ENCODE measurements around the gene KRTAP10-7. TPM values are rescaled to one million over a fixed set of nuclear protein-coding genes. Genes with fewer than 3 reads are reported as not detected.

The KRTAP10-7 gene
- total RNA-seq, 2 donors from 2014 or later, result not detected

DNA sequence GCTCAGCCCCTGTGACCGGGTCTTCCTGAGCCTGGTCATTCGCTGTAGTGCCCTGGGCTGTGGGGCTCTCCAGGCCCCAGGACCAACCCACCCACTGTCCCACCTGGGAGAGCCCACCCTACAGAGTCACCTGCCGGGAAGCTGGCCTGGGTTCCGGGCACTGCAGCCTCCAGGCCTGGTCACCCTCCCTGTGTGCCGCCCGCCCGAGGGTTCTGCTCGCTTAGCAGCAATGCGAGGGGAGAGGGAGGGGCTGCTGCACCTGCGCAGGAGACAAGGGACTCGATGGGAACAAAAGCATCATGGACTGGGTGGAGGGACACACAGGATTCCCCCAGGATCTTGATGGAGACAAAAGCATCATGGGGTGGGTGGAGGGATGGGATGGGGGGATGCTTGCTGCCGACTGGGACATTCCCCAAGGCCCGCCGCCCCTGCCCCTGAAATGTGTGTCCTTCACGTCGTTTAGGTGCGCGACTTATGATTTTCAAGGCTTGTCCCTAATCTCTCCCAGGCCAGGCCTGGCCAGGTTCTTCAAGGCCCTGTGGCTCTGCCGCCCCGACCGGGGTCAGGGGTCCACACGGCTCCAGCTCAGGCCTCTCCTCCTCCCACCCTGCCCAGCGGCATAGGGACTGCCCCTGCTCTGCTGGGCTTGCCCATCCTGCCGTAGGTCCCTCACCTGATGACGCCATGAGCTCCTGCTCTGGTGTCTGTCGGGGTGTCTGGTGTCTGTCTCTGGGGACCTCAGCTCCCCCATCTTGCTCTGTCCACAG, 13.2 kb downstream of the KRTAP10-7 start:
- no peak for ATAC-seq
- DNase-seq, result no peak
- Mint-ChIP-seq H3K27ac (no peak overlapping the region), H3K27me3 (no peaks in the 10 kb centered on the region), H3K36me3 (ENCODE audit: low read depth) (no peaks in the 10 kb centered on the region), H3K4me3 (no peak overlapping the region), H3K4me1 (peaks cover 17% of the 10 kb centered on the region)
- H3K9me3 ChIP-seq (ENCODE audit: control insufficient read depth, low read length, poor library complexity, severe bottlenecking), result no peaks in the 10 kb centered on the region

DNA sequence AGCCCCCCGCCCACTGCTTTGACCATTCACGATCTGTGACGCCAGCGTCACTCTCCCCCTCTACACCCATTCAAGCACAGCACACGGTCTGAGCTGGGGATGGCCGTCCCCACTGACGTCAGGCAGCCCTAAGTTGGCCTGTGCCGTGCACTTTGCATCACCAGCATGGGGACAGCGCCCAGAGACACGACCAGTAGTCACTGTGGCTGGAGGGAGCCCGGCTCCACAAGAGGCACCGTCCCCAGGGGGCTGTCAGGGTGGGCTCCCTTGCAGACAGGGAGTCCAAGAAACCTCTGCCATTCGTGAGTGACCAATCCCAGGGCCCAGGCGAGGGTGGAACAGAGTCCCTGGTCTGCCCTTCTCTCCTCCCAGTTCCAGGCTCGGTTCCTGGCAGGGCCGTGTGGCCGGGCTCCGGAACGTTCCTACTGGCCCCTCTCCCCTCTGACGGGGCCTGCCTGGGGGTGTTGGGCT, 13.8 kb downstream of the KRTAP10-7 start:
- DNase-seq (no peak), ATAC-seq (no peak)
- H3K36me3 Mint-ChIP-seq (ENCODE audit: low read depth), result no peaks in the 10 kb centered on the region
- H3K9me3 ChIP-seq (ENCODE audit: control insufficient read depth, low read length, poor library complexity, severe bottlenecking), result no peaks in the 10 kb centered on the region
- no peak overlapping the region for H3K27ac Mint-ChIP-seq
- no peak overlapping the region for H3K4me3 Mint-ChIP-seq
- H3K27me3 Mint-ChIP-seq, result no peaks in the 10 kb centered on the region
- peaks cover 23% of the 10 kb centered on the region for H3K4me1 Mint-ChIP-seq

DNA sequence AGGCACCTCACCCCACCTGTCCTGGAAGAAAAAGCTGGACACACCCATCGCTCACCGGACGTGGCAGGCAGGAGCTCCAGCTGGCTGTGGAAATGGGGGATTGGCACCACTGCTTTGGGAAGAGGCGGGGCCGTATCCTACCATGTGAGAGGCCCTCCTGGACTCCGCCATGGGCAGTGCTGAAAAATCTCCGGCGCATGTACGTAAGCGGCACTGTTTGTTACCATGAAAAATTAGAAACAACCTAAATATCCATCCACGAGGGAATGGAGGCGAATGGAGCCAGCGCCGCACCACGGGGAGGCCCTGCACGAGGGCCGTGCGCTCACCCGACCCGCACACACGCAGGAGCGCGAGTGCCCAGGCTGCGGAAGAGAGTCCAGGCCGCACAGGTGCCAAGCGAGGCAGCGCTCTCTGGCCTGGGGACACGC, 14.6 kb downstream of the KRTAP10-7 start:
- Mint-ChIP-seq H3K27me3 (no peaks in the 10 kb centered on the region), H3K27ac (no peak overlapping the region), H3K4me1 (peaks cover 28% of the 10 kb centered on the region), H3K36me3 (ENCODE audit: low read depth) (peaks cover 5% of the 10 kb centered on the region), H3K4me3 (no peak overlapping the region)
- no peaks in the 10 kb centered on the region for H3K9me3 ChIP-seq (ENCODE audit: control insufficient read depth, low read length, poor library complexity, severe bottlenecking)
- DNase-seq (no peak), ATAC-seq (no peak)

DNA sequence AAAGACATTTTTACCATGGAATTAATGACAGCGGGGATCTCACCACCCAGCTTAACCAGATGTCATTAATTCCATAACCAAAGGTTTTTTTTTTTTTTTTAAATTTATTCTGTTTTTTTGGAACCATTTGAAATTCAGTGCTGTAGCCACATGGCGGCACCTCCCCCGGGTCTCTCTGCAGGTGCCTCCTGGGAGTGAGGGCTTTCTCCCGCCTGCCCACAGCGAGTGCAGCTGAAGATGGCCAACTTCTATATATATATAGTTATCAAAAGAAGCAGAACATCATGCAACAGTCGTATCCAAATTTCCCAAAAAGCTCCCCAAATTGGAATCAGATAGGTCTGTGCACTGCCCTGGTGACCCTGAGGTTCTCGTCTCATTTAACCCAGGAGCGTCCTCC, 15.1 kb downstream of the KRTAP10-7 start:
- DNase-seq (no peak), ATAC-seq (no peak)
- peak overlapping the region; percentile 73 for H3K27ac Mint-ChIP-seq
- H3K36me3 Mint-ChIP-seq (ENCODE audit: low read depth), result peaks cover 5% of the 10 kb centered on the region
- H3K9me3 ChIP-seq (ENCODE audit: control insufficient read depth, low read length, poor library complexity, severe bottlenecking), result no peaks in the 10 kb centered on the region
- peaks cover 29% of the 10 kb centered on the region for H3K4me1 Mint-ChIP-seq
- H3K4me3 Mint-ChIP-seq, result no peak overlapping the region
- no peaks in the 10 kb centered on the region for H3K27me3 Mint-ChIP-seq

DNA sequence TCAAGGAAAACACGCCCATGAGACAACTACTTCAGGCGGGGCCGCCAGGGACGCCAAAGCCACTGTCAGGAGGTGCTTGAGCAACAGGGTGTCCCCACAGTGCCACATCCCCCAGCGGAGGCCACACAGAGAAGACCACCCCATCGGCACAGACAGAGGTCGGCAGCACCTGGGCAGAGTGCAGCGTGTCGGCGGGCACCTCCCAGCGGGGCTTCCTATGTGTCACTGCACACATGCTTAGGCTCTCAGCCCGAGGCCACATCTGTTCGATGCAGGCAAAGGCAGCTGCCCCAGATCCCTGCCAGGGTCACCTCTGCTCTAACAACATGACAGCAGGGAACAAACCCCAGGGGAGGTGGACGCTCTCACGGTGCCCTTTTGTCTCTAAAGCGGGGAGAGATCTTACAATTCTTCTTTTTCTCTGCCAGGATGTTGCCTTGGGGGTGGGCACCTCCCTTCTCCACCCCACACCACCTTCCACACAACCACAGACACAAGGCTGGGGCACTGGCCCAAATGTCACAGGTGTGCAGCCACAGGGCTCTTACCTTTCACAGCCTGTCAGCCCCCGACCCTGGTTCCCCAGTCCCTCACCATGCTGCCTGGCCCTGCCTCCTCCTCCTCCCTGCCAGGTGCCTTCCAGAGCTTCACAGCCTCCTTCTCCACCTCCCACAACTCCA, 15.7 kb downstream of the KRTAP10-7 start:
- peaks cover 29% of the 10 kb centered on the region for H3K4me1 Mint-ChIP-seq
- H3K4me3 Mint-ChIP-seq, result peak overlapping the region; percentile 47
- H3K9me3 ChIP-seq (ENCODE audit: control insufficient read depth, low read length, poor library complexity, severe bottlenecking), result no peaks in the 10 kb centered on the region
- no peak for DNase-seq
- ATAC-seq, result no peak
- peaks cover 5% of the 10 kb centered on the region for H3K36me3 Mint-ChIP-seq (ENCODE audit: low read depth)
- no peaks in the 10 kb centered on the region for H3K27me3 Mint-ChIP-seq
- peak overlapping the region; percentile 73 for H3K27ac Mint-ChIP-seq

DNA sequence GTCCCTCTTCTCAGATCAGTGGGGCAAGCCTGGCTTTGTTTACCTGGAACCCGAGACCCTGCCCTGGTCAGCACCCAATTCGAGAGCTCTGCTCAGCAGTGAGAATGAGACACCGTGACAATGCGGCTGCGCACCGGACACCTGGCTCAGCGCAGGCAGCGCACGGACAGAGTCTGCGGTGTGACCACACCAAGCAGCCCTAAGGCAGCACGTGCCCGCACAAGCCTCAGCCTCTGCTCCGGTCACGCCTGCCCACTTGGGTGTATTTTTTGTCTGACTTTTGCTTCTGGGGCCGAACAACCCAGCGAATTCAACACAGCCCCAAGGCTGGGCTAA, 16.2 kb downstream of the KRTAP10-7 start:
- Mint-ChIP-seq H3K27ac (peak overlapping the region; percentile 73), H3K4me3 (peak overlapping the region; percentile 47), H3K4me1 (peaks cover 29% of the 10 kb centered on the region), H3K36me3 (ENCODE audit: low read depth) (peaks cover 5% of the 10 kb centered on the region), H3K27me3 (no peaks in the 10 kb centered on the region)
- H3K9me3 ChIP-seq (ENCODE audit: control insufficient read depth, low read length, poor library complexity, severe bottlenecking), result no peaks in the 10 kb centered on the region
- DNase-seq (no peak), ATAC-seq (no peak)

DNA sequence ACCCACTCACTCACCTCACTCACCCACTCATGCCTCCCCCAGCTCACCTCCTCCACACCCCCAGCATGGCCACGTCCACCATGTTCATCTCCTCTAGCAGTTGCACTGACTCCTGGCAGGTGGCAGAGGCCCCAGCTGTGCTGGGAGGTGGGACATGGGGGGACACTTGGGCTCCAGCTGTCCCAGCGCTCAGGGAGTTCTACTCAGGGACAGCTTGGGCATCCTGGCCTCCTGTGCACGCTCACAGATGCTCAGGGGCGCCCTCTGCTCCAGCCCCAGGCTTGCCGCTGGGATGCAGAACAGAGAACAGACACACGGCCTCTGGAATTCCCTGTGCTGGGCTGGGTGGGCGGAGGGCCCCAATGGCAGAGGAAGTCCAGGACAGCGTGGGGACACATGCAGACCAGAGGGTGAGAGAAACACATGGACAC, 16.7 kb downstream of the KRTAP10-7 start:
- DNase-seq (no peak), ATAC-seq (no peak)
- Mint-ChIP-seq H3K27me3 (no peaks in the 10 kb centered on the region), H3K27ac (peak overlapping the region; percentile 73), H3K4me1 (peaks cover 29% of the 10 kb centered on the region), H3K4me3 (no peak overlapping the region), H3K36me3 (ENCODE audit: low read depth) (peaks cover 5% of the 10 kb centered on the region)
- H3K9me3 ChIP-seq (ENCODE audit: control insufficient read depth, low read length, poor library complexity, severe bottlenecking), result no peaks in the 10 kb centered on the region

DNA sequence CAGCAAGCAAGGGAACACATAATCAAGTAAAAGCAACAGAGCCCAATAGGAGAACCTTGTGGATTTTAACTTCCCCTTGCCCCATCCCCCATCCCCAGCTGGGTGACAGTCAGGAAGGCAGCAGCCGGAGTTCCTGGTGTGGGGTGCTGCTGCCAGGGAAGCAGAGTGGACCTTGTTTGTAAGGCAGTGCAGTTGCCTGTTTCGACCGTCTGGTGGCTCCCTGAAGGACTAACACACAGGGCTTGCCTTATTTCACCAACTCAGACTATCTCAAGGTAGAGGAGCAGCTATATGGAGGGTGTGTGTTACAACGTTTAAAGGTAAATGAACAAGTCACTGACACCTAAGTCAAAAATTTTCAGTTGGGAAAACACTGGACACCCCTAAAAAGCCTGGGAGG, 18.1 kb downstream of the KRTAP10-7 start:
- no peak for DNase-seq
- Mint-ChIP-seq H3K4me3 (peak overlapping the region; percentile 76), H3K27me3 (no peaks in the 10 kb centered on the region), H3K27ac (peak overlapping the region; percentile 93), H3K36me3 (ENCODE audit: low read depth) (peaks cover 7% of the 10 kb centered on the region), H3K4me1 (peaks cover 25% of the 10 kb centered on the region)
- peaks cover 2% of the 10 kb centered on the region for H3K9me3 ChIP-seq (ENCODE audit: control insufficient read depth, low read length, poor library complexity, severe bottlenecking)
- ATAC-seq, result peak; percentile 39

DNA sequence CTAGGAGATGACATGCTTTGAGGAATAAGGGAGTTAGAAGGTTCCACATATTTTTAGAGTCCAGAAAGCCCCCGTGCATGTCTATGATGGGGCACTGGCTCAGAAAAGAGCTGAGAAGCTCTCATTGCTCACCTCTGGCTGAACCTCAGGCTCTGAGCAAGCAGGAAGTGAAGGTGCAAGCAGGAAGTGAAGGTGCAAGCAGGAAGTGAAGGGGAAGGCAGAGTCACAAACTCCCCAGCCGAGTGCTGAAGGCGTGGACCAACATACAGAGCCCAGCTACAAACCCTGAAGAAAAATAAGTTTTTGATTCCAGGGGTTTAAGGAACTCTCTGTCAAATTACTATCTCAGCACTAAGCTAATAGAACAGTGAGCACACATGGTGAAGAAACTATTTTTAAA, 18.5 kb downstream of the KRTAP10-7 start:
- ATAC-seq, result peak; percentile 99
- peak overlapping the region; percentile 76 for H3K4me3 Mint-ChIP-seq
- peak overlapping the region; percentile 93 for H3K27ac Mint-ChIP-seq
- peaks cover 4% of the 10 kb centered on the region for H3K9me3 ChIP-seq (ENCODE audit: control insufficient read depth, low read length, poor library complexity, severe bottlenecking)
- DNase-seq, result peak in 2 of 3 donors; percentile 22 to 42
- peaks cover 8% of the 10 kb centered on the region for H3K36me3 Mint-ChIP-seq (ENCODE audit: low read depth)
- H3K27me3 Mint-ChIP-seq, result no peaks in the 10 kb centered on the region
- peaks cover 25% of the 10 kb centered on the region for H3K4me1 Mint-ChIP-seq

DNA sequence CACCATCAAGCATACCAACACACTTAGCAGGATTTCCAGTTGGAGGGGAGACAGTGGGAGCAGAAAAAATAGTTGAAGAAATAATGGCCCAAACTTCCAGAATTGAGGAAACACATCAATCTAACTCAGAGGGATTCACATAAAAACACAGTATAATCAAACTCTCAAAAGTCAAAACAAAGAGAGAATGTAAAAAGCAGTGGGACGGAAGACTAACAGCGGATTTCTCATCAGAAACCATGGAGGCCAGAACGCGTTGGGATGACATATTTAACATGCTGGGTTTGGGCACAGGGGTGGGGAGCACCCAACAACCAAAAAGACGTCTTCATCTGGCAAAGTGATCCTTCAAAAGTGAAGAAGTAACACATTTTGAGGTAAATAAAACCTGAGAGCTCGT, 19.5 kb downstream of the KRTAP10-7 start:
- no peak for ATAC-seq
- Mint-ChIP-seq H3K27me3 (no peaks in the 10 kb centered on the region), H3K36me3 (ENCODE audit: low read depth) (peaks cover 10% of the 10 kb centered on the region), H3K27ac (peak overlapping the region; percentile 93), H3K4me3 (no peak overlapping the region), H3K4me1 (peaks cover 23% of the 10 kb centered on the region)
- no peak for DNase-seq
- H3K9me3 ChIP-seq (ENCODE audit: control insufficient read depth, low read length, poor library complexity, severe bottlenecking), result peaks cover 4% of the 10 kb centered on the region

DNA sequence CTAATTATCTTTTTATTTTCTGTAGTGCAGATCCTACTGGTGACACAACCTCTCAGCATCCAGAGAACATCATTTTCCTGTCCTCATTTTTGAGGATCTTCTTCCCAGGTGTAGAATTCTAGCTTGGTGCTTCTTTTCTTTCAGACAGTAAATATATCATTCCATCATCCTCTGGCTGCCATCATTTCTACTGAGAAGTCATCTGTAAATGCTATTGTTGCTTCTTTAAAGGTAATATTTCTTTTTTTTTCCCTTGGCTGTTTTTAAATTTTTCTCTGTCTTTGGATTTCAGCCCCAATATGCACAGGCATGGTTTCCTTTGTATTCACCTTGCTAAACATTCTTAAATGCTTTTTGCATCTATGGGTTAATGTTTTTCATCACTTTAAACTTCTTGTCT, 23.2 kb downstream of the KRTAP10-7 start:
- Mint-ChIP-seq H3K36me3 (ENCODE audit: low read depth) (peaks cover 10% of the 10 kb centered on the region), H3K4me1 (peaks cover 12% of the 10 kb centered on the region), H3K27me3 (no peaks in the 10 kb centered on the region), H3K4me3 (no peak overlapping the region), H3K27ac (no peak overlapping the region)
- peaks cover 4% of the 10 kb centered on the region for H3K9me3 ChIP-seq (ENCODE audit: control insufficient read depth, low read length, poor library complexity, severe bottlenecking)
- ATAC-seq, result no peak
- DNase-seq, result no peak

DNA sequence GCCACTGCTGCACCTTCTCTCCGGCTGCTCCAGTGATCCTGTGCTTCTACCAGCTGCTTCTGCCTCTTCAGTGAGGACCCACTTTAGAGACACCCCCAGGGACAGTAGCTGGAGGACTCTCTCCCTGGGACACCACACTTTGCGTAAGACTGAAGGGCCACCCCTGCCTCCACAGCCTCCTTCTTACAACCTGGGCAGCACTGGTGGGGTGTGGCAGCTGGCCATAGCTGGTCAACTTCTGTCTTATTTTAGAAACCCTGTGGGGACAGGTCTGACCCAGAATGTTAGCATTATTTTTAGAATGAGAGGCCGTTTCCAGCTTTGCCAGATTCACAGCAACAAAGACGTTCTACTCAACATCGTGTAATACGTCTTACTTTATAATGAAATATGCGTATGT, 25.4 kb downstream of the KRTAP10-7 start:
- Mint-ChIP-seq H3K27me3 (no peaks in the 10 kb centered on the region), H3K4me1 (no peaks in the 10 kb centered on the region), H3K4me3 (no peak overlapping the region), H3K36me3 (ENCODE audit: low read depth) (peaks cover 5% of the 10 kb centered on the region), H3K27ac (no peak overlapping the region)
- DNase-seq (no peak), ATAC-seq (no peak)
- H3K9me3 ChIP-seq (ENCODE audit: control insufficient read depth, low read length, poor library complexity, severe bottlenecking), result peaks cover 4% of the 10 kb centered on the region

DNA sequence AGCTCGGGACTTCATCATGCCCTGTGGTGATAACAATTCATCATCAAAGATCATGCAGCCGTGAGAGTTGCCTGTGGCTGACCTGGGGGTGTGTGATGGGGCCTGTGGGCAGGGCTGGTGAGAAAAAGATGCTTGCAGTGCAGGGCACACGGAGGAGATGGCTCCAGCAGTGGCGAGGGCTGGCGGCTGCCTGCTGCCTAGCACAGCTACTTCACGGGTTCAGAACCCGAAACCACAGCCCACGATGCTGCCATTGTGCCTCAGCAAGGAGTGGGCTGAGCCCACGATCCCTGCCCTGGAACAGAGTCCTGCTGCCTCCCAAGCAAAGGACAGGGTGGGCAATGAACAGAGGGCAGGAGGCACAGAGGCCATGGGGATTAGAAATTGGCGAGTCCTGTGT, 25.9 kb downstream of the KRTAP10-7 start:
- no peak for ATAC-seq
- Mint-ChIP-seq H3K4me3 (no peak overlapping the region), H3K36me3 (ENCODE audit: low read depth) (peaks cover 5% of the 10 kb centered on the region), H3K27ac (no peak overlapping the region), H3K27me3 (no peaks in the 10 kb centered on the region), H3K4me1 (no peaks in the 10 kb centered on the region)
- H3K9me3 ChIP-seq (ENCODE audit: control insufficient read depth, low read length, poor library complexity, severe bottlenecking), result peaks cover 4% of the 10 kb centered on the region
- DNase-seq, result no peak
